ENCODE results near the gene CXCL14. TPM values are rescaled to one million over a fixed set of nuclear protein-coding genes. Genes with fewer than 3 reads are reported as not detected.

CXCL14 gene
- total RNA-seq, 1 donor from 2014 or later: 0.38 TPM

DNA sequence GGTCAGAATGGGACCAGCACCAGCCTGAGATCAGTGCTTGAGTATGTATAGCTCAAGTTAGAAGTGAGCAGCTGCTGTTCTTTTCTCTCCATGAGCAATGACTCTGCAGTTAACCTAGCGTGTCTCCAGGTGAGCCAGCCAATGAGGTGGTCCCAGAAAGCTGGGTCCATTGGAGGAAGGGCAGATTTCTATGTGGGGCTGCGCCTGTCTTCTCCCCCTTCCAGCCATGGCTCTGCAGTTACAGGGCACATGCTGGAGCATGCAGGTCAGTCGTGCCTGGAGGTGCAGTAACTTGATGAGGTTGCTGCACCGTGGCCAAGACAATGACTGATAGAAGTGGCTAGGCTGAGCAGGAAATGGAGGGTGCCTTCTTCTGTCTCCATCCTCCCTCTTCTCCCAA is 29.6 kb upstream of the CXCL14 start:
- ATAC-seq: no peak
- H3K27me3 ChIP-seq: peaks cover 17% of the 10 kb centered on the region
- no peak for DNase-seq
- no peak overlapping the region for H3K4me3 ChIP-seq
- no peaks in the 10 kb centered on the region for H3K9me3 ChIP-seq
- TF ChIP-seq, protein P1, sequence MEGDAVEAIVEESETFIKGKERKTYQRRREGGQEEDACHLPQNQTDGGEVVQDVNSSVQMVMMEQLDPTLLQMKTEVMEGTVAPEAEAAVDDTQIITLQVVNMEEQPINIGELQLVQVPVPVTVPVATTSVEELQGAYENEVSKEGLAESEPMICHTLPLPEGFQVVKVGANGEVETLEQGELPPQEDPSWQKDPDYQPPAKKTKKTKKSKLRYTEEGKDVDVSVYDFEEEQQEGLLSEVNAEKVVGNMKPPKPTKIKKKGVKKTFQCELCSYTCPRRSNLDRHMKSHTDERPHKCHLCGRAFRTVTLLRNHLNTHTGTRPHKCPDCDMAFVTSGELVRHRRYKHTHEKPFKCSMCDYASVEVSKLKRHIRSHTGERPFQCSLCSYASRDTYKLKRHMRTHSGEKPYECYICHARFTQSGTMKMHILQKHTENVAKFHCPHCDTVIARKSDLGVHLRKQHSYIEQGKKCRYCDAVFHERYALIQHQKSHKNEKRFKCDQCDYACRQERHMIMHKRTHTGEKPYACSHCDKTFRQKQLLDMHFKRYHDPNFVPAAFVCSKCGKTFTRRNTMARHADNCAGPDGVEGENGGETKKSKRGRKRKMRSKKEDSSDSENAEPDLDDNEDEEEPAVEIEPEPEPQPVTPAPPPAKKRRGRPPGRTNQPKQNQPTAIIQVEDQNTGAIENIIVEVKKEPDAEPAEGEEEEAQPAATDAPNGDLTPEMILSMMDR (IDR thresholded peaks at IDR 0.05): no peak
- no peaks in the 10 kb centered on the region for H3K36me3 ChIP-seq
- H3K4me1 ChIP-seq: no peaks in the 10 kb centered on the region
- no peak overlapping the region for H3K27ac ChIP-seq
- intact Hi-C loops (cut with DNase I): no loop called here

DNA sequence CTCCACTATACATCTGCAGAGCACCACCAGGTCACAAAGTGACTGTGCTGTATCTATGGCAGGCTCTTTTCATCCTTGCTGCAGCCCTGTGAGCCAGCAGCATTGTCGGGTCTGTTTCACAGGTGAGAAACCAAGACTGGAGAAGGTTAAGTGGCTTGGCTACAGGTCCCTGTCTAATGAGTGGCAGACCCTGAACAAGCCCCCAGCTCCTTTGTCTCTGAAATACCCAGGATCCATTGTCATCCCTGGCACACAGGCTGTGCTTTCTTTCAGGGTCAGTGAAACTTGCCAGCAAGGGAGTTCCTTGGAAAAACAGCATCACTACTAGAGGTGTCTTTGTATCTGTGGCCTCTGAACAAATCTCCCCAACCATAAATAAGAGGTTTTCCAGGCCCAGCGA is 27.6 kb upstream of the CXCL14 start:
- ATAC-seq: no peak
- no peak overlapping the region for H3K27ac ChIP-seq
- H3K9me3 ChIP-seq: no peaks in the 10 kb centered on the region
- no peaks in the 10 kb centered on the region for H3K36me3 ChIP-seq
- H3K4me3 ChIP-seq: no peak overlapping the region
- no peaks in the 10 kb centered on the region for H3K4me1 ChIP-seq
- DNase-seq: no peak
- peaks cover 17% of the 10 kb centered on the region for H3K27me3 ChIP-seq
- intact Hi-C loops (cut with DNase I): no loop called here
- TF ChIP-seq, protein P1 (IDR thresholded peaks at IDR 0.05): no peak

DNA sequence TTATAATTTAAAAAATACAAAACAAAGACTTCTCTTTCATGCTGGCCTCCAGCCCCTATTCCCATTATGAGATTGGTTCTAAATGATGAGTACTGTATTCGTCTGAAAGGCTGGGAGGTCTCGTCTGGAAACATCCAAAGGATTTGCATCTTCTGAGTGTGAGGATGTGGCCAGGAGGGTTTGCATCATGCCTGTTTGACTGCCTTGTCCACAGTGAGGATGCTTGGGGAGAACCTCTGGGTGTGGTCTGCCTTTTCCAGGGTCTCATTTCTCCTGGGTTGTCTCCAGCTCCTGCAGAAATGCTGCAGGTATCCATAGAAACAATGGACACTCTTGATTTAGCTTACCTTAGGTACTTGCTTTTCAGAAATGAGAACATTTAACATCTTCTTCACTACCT is 26.4 kb upstream of the CXCL14 start:
- intact Hi-C loops (cut with DNase I): no loop called here
- DNase-seq (no peak), ATAC-seq (no peak)
- no peak overlapping the region for H3K27ac ChIP-seq
- no peaks in the 10 kb centered on the region for H3K4me1 ChIP-seq
- TF ChIP-seq, protein P1 (IDR thresholded peaks at IDR 0.05): no peak
- peaks cover 15% of the 10 kb centered on the region for H3K27me3 ChIP-seq
- no peak overlapping the region for H3K4me3 ChIP-seq
- H3K36me3 ChIP-seq: no peaks in the 10 kb centered on the region
- no peaks in the 10 kb centered on the region for H3K9me3 ChIP-seq

DNA sequence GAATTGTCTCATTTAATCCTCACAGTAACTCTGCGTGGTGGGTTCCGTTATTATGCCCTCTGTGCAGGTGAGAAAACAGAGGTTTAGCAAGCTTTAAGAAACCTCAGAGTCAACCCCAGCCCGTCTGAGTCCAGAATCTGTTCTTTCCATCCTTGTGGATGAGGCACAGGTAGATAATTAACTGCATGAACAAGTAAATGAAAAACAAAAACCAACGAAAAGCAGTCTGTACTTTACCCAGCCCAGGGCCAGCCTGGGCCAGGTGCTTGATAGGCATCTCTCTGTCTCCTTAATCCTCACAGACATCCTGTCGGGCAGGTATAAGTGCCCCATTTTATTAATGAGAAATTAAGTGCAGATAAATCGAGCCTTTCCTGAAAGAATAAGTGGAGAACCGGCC is 25.3 kb upstream of the CXCL14 start:
- DNase-seq (no peak), ATAC-seq (no peak)
- H3K27ac ChIP-seq: no peak overlapping the region
- TF ChIP-seq, protein P1 (IDR thresholded peaks at IDR 0.05): no peak
- H3K4me3 ChIP-seq: no peak overlapping the region
- intact Hi-C loops (cut with DNase I): no loop called here
- peaks cover 8% of the 10 kb centered on the region for H3K27me3 ChIP-seq
- no peaks in the 10 kb centered on the region for H3K4me1 ChIP-seq
- no peaks in the 10 kb centered on the region for H3K36me3 ChIP-seq
- H3K9me3 ChIP-seq: no peaks in the 10 kb centered on the region

DNA sequence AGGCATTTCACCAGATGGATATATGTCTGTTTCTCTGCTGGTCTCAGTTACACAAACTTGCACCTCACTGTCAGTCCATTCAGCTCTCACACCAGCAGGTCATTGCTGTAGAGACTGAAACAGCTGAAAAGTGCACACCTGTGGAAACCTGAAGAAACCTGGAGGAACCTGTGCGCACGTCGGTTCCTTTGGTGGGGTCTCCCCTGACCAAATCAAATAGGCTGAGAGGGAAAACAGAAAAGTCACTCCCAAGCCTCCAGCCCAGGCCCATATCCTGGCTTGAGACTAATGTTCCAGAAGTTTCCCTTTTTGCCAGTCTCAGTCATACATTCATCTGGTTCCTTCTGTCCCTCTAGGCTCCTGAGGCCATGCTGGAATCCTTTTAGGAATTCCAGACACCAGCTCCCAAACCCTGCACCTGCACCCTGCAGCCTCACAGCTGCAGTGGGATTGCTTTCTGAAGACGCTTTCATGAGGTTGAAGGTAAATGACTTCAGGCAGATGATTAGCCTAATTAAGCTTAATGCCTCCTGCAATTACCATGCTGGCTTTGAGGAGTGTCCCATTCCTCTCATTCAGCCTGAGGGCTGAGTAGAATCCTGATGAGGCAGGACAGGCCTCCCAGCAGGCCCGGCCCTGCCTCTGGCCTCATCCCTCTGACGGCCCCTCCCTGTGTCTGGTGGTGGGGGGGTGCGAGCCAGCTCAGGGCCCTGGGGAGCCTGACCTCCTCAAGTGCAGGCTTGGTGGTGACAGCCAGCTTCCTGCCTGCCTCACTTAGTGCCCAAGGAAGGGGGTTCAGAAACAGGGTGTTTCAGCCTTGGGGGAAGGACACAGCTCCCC is 24.3 kb upstream of the CXCL14 start:
- TF ChIP-seq, protein P1 (IDR thresholded peaks at IDR 0.05): no peak
- Histone ChIP-seq H3K27me3 (peaks cover under 1% of the 10 kb centered on the region), H3K4me1 (no peaks in the 10 kb centered on the region), H3K4me3 (no peak overlapping the region), H3K27ac (no peak overlapping the region), H3K36me3 (no peaks in the 10 kb centered on the region), H3K9me3 (no peaks in the 10 kb centered on the region)
- DNase-seq (no peak), ATAC-seq (no peak)
- intact Hi-C loops (cut with DNase I): no loop called here
